CD1c-positive myeloid dendritic cell (primary cell): Measurements from ENCODE around the gene FKRP.
A peak's percentile ranks its signal among the peaks of the same experiment; 100 is the strongest.
"Not testable (repeated sequence)": the region's sequence is repeated elsewhere in the genome, so short reads cannot be mapped to it uniquely, and the experiment has no call there.

Experiments used
- DNase-seq: peaks from one replicate; pipeline ENCODE4 v3.0.0-alpha.2; 2016; ENCODE audit errors: extremely low spot score

FKRP gene

GRCh38 chr19:46759817-46760333 is 14.0 kb downstream of the FKRP start:
- no peak for DNase-seq

DNA sequence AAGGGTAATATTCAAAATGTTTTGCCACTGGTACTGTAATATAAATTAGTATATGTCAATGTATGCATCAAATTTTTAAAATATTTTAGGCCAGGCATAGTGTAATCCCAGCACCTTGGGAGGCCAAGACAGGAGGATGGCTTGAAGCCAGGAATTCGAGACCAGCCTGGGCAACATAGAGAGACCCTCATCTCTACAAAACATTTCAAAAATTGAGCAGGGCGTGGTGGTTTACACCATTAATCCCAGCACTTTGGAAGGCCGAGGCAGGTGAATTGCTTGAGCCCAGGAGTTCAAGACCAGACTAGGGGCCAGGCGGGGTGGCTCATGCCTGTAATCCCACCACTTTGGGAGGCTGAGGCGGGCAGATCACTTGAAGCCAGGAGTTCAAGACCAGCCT is 14.5 kb downstream of the FKRP start:
- DNase-seq, result no peak

- not testable (repeated sequence) for DNase-seq
These were observed 15.0 kb downstream of the FKRP start for GRCh38 chr19:46760897-46761296.

GRCh38 chr19:46761418-46761831 is 15.6 kb downstream of the FKRP start:
- DNase-seq, result no peak

DNA sequence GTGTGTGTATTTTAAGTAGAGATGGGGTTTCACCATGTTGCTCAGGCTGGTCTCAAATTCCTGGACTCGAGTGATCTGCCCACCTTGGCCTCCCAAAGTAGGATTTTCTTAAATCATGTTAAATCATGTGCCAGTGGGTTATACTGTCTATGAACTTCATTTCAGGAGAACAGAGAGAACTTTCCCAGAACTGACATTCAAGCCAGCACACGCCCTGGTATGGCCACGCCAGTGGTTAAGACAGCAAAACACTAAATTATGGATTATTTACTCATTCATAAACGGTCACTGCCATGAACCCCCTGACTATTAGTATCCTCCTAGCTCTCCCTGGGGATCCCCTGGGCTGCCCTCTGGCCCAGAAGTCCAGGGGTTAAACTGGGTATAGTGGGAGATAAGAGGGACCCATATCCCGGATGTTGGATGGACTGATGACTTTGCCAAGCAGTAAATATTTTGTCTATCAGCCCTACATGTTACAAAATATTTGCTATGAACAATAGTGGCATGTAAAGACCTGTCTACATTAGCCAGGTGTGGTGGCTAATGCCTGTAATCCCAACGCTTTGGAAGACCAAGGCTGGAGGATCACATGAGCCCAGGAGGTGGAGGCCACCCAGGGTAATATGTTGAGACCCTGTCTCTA is 16.5 kb downstream of the FKRP start:
- DNase-seq, result no peak

DNA sequence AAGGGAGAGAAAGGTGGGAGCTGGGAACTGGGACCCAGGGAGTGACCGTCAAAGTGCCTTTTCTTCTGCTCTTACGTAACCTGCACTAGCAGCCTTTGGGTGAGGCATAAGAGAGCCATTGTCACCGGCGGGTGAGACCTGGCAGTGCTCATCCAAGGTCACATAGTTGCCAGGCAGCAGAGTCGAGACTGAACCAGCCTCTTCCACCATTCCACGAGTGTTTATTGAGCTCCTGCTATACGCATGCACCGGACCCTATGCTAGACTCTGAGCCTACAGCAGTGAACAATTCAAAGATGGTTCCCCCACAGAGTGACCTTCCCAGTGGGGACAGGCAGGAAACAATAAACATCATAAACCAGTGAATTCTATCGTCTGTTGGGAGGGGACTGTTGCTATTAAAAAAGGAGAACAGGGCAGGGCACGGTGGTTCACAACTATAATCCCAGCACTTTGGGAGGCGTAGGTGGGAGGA is 19.0 kb downstream of the FKRP start:
- DNase-seq, result no peak

DNA sequence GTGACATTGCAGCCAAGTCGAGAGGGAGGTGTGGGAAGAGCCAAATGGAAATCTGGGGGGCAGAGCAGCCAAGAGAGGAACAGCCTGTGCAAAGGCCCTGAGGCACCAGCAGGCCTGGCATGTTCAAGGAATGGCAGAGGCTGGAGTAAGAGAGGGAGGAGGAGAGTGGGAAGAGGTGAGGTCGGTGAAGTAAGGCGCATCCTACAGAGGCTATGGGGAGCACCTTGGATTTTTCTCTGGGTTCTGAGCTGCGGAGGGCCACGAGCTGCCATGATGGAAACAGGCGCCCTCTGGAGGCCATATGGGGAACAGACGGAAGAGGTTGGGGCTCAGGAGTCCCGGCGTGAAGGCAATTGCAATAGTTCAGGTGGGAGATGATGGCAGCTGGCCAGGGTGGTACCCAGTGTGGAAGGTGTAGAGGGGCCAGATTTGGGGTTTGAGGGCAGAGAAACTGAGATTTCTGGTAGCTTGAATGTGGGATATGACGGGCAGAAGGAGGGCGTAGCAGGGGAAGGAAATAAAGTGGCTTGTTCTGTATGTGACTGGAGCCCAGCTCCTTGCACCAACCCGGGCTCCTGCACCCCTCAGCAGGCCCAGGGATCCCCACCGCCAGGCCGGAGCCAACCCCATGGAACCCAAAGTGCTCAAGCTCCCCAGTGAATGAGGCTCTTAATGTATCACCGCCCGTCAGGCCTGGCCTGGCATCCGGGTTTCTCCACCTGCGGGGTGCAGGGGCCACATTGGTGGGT is 20.9 kb downstream of the FKRP start:
- peak; percentile 69 for DNase-seq

DNA sequence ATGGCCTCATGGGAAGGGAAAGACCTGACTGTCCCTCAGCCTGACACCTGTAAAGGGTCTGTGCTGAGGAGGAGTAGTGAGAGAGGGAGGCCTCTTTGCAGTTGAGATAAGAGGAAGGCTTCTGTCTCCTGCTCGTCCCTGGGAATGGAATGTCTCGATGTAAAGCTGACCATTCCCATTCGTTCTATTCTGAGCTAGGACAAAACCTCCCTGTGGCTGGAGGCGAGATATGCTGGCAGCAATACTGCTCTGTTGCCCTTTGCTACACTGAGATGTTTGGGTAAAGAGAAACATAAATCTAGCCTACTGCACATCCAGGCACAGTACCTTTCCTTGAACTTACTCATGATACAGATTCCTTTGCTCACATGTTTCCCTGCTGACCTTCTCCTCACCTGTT is 22.9 kb downstream of the FKRP start:
- not testable (repeated sequence) for DNase-seq

DNA sequence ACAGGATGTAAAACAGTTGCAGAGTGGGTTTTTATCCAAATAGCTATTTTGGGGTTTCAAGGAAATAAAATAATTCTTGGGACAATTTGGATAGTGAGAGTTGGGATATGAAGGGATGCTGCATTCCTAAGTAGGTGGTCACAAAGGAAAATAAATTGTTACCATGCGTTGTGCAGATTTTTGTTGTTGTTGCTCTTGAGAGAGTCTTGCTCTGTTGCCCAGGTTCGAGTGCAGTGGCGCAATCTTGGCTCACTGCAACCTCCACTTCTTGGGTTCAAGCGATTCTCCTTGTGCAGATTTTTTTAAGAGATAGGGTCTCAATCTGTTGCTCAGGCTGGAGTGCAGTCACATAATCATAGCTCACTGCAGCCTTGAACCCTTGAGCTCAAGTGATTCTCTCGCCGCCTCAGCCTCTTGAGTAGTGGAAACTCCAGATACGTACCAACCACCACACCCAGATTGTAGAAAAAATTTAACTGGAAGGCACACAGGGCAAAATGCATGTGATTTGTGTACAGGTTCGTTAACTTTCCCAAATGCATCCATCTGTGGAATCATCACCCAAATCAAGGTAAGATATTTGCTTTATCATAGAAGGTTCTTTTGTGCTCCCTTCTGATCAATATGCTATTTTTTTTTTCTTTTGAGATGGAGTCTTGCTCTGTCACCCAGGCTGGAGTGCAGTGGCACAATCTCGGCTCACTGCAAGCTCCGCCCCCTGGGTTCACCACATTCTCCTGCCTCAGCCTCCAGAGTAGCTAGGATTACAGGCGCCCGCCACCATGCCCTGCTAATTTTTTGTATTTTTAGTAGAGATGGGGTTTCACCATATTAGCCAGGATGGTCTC is 26.5 kb downstream of the FKRP start:
- DNase-seq, result no peak

DNA sequence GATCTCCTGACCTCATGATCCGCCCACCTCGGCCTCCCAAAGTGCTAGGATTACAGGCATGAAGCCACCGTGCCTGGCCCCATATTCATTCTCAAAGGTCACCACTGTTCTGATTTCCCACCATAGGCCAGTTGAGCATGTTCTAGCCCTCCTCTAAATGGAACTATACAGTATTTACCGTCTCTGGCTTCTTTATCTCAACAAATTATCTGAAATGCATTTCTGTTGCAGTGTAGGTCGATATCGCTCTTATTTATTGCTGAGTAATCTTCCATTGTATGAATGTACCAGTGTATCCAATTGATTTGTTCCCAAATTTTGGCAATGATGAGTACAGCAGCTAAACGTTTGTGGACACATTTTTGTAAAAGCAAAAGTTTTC is 27.2 kb downstream of the FKRP start:
- no peak for DNase-seq

- no peak for DNase-seq
These were observed 29.9 kb downstream of the FKRP start for GRCh38 chr19:46775642-46776258.

GRCh38 chr19:46776927-46777911 is 31.4 kb downstream of the FKRP start:
- DNase-seq, result no peak

DNA sequence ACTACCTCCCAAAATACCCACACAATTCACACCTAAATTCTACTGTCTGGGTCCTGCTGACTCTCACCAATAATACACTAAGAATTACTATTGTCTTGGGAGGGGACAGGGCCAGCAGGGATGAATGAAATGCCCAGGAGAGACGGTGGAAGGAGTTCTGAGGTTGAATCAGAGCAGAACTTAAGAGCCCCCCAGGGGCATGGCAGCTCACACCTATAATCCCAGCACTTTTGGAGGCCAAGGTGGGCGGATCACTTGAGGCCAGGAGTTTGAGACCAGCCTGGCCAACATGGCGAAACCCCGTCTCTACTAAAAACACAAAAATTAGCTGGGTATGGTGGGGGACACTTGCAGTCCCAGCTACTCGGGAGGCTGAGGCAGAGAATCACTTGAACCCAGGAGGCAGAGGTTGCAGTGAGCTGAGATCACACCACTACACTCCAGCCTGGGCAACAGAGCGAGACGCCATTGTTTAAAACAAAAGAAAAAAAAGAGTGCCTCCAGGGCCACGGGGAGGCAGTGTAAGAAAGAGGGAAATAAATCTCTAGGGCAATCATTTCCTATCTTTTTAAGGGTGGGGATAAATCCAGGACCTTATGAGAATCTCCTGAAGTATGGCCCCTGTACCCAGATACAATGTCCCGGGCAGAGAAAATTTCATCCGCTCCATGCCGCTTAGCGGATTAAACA is 32.2 kb downstream of the FKRP start:
- peak; percentile 29 for DNase-seq

- DNase-seq, result no peak
These were observed 36.6 kb downstream of the FKRP start for GRCh38 chr19:46782355-46783019.

DNA sequence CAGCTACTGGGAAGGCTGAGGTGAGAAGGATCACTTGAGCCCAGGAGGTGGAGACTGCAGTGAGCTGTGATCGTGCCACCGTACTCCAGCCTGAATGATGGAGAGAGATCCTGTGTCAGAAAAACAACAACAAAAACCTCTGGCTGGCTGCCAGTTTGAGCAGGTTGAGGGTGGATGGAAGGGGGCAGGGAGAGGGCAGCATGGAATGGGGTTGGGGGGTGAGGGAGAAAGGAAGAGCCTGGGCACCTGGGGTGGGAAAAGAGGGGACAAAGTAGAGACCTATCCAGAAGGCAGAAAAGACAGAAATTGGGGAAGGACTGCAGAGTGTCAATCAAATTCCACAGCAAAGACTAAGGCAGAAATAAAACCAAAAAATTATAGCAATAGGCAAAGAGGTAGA is 37.8 kb downstream of the FKRP start:
- DNase-seq, result no peak

DNA sequence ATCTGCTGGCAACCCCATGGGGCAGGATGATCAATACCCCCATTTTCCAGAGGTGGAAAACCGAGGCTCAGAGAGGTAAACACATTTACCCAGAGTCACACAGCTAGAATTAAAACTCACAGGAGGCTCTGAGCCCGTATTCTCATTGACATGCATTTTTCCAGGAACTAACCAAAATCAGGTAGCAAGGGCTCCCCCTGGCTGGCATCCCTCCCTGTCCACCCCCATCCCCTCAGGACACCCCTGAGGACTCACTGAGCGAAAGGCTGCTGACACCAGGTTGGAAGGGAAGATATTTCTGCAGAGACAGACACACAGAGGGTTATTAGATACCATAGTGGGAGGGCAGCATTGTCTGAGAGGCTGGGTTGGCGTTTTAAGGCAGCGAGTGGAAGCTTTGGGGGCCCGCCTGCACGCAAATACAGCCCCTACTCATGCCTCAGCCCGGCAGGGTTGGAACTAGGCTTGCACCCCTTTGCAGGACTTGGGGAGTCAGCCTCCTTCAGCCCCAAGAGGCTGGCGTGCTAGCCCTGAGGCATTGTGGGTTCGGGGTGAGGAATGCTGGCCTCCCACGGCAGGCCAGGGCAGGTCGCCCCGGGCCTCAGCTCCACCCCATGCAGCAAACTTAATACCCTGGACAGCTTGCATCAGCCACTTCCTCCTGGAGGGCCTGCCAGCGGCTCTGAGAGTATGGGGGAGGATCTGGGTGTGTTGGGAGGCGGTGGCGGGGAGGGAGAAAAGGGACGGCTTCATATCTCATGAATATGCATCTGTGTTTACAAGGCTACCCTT is 38.6 kb downstream of the FKRP start:
- DNase-seq, result peak; percentile 86

DNA sequence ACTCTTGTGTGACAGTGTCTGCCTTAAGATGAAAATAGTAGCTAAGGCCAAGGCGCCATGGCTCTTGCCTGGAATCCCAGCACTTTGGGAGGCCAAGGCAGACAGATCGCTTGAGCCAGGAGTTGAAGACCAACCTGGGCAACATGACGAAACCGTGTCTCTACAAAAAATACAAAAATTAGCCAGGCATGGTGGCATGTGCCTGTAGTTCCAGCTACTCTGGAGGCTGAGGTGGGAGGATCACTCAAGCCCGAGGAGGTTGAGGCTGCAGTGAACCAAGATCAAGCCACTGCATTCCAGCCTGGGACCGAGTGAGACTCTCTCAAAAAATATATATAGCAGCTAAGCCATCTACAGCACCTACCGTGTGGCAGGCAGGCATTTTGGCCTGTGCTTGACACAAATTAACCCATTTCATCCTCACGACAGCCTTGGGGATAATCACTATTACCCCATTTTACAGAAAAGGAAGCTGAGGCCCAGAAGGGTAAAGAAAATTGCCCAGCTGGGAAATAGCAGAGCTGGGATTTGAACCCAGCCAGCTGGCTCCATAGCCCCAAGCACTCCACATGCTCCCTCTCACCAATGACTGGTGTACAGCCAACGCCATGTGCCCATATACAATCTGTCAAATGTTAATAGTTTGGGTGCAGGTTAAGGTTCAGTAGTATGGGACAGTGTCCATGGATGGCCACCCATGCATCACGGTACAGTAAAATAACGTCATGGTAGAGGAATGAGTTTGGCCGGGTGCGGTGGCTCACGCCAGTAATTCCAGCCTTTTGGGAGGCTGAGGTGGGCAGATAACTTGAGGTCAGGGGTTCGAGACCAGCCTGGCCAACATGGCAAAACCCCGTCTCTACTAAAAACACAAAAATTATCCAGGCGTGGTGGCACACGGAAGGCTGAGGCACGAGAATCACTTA is 39.5 kb downstream of the FKRP start:
- no peak for DNase-seq

DNA sequence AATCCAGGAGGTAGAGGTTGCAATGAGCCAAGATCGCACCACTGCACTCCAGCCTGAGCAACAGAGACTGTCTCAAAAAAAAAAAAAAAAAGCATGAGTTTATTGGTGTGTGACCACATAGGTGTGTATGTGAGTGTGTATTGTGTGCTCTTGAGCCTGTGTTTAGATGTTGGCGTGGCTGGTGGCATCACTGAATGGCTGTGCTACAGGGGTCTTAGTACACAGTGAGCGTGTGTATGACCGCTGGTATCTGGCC is 40.1 kb downstream of the FKRP start:
- no peak for DNase-seq
